Type B pancreatic cell (in vitro differentiated cells): Measurements from ENCODE around the gene KMT2E. TPM values are rescaled to one million over a fixed set of nuclear protein-coding genes. Genes with fewer than 3 reads are reported as not detected.

ENCODE experiments used
- DNase-seq: peaks from one replicate; pipeline ENCODE4 v3.0.0; 2021; ENCODE audit warnings: mixed read lengths; ENCODE audit not compliant: unreplicated experiment; ENCODE audit errors: extremely low spot score
- H3K27ac Mint-ChIP-seq: 2 replicates; pipeline ENCODE4 v1.8.0; 2021; ENCODE audit warnings: mild to moderate bottlenecking, mixed read lengths
- H3K27me3 Mint-ChIP-seq: 2 replicates; pipeline ENCODE4 v1.8.0; 2021; ENCODE audit warnings: mixed read lengths
- H3K36me3 Mint-ChIP-seq: 2 replicates; pipeline ENCODE4 v1.8.0; 2021; ENCODE audit warnings: mixed read lengths
- H3K4me1 Mint-ChIP-seq: one replicate; pipeline ENCODE4 v1.8.0; 2021; ENCODE audit warnings: mixed read lengths; ENCODE audit not compliant: unreplicated experiment
- H3K4me3 Mint-ChIP-seq: 2 replicates; pipeline ENCODE4 v1.8.0; 2021; ENCODE audit warnings: mild to moderate bottlenecking, mixed read lengths
- H3K9me3 Mint-ChIP-seq: 2 replicates; pipeline ENCODE4 v1.8.0; 2021; ENCODE audit warnings: mixed read lengths
- CTCF ChIP-seq: fragments of 200-600 bp; sonication (generic); conservative IDR thresholded peaks from 2 replicates; pipeline ENCODE4 v1.5.0; 2021; ENCODE audit warnings: antibody characterized with exemption, mild to moderate bottlenecking
- long read RNA-seq: library from polyadenylated mRNA; unstranded; transcript quantifications from one replicate; pipeline ENCODE4 v2.0.0, GENCODE V29; 2020
- total RNA-seq: library from RNA; stranded (reverse); gene quantifications from 2 replicates; pipeline ENCODE4 v1.2.1, GENCODE V29; 2021; ENCODE audit warnings: low replicate concordance

Gene KMT2E
- 63.0 and 75.6 TPM in 2 replicates for total RNA-seq
- long read RNA-seq, transcript KMT2E-207 (15 exons, 2,523 nt): minor isoform, 5 of 184 reads
- long read RNA-seq, transcript KMT2E-214 (7 exons, 1,133 nt): major isoform, 15 of 184 reads
- long read RNA-seq, partial matches to known transcripts: 75 of 184 reads
- long read RNA-seq, other reads (novel, unspliced or antisense): 89 of 184 reads

GRCh38 chr7:105013816-105014692 lies at the start of gene KMT2E:
TSS of gene KMT2E (plus strand) at chr7:105014205. CDS start at chr7:105040953, 26,748 bp downstream.
- Mint-ChIP-seq H3K4me3 (peak within 1 kb of the TSS; percentile 99), H3K4me1 (peaks cover 22% of the 10 kb centered on the region), H3K9me3 (no peaks in the 10 kb centered on the region), H3K27me3 (peaks cover 8% of the 10 kb centered on the region), H3K36me3 (peaks cover 13% of the 10 kb centered on the region), H3K27ac (peak within 1 kb of the TSS; percentile 100)
- peak; percentile 97 for DNase-seq
- peak; percentile 41 for TF ChIP-seq CTCF

- no peaks in the 10 kb centered on the region for H3K27me3 Mint-ChIP-seq
Measured at GRCh38 chr7:104964626-104965236, 49.3 kb upstream of the KMT2E start.

GRCh38 chr7:104966022-104966421 lies 48.0 kb upstream of the KMT2E start:
- H3K36me3 Mint-ChIP-seq: no peaks in the 10 kb centered on the region
- no peaks in the 10 kb centered on the region for H3K4me1 Mint-ChIP-seq
- no peaks in the 10 kb centered on the region for H3K9me3 Mint-ChIP-seq
- no peak overlapping the region for H3K27ac Mint-ChIP-seq
- H3K27me3 Mint-ChIP-seq: no peaks in the 10 kb centered on the region
- TF ChIP-seq CTCF: no peak
- H3K4me3 Mint-ChIP-seq: no peak overlapping the region
- no peak for DNase-seq

More at GRCh38 chr7:104964626-104965236, 49.3 kb upstream of the KMT2E start:
- Mint-ChIP-seq H3K27ac (no peak overlapping the region), H3K9me3 (no peaks in the 10 kb centered on the region), H3K4me1 (no peaks in the 10 kb centered on the region), H3K36me3 (no peaks in the 10 kb centered on the region), H3K4me3 (no peak overlapping the region)
- DNase-seq: no peak
- TF ChIP-seq CTCF: no peak

- H3K27me3 Mint-ChIP-seq: no peaks in the 10 kb centered on the region
- no peak overlapping the region for H3K27ac Mint-ChIP-seq
- H3K36me3 Mint-ChIP-seq: no peaks in the 10 kb centered on the region
- peaks cover 9% of the 10 kb centered on the region for H3K4me1 Mint-ChIP-seq
- H3K4me3 Mint-ChIP-seq: no peak overlapping the region
- no peaks in the 10 kb centered on the region for H3K9me3 Mint-ChIP-seq
- TF ChIP-seq CTCF: no peak
- no peak for DNase-seq
Measured at GRCh38 chr7:104967088-104967487, 46.9 kb upstream of the KMT2E start.

GRCh38 chr7:104967595-104967994 lies 46.4 kb upstream of the KMT2E start:
- no peaks in the 10 kb centered on the region for H3K36me3 Mint-ChIP-seq
- no peaks in the 10 kb centered on the region for H3K27me3 Mint-ChIP-seq
- H3K27ac Mint-ChIP-seq: no peak overlapping the region
- no peak overlapping the region for H3K4me3 Mint-ChIP-seq
- DNase-seq: no peak
- peaks cover 9% of the 10 kb centered on the region for H3K4me1 Mint-ChIP-seq
- H3K9me3 Mint-ChIP-seq: no peaks in the 10 kb centered on the region
- no peak for TF ChIP-seq CTCF
